NT2/D1 (cell line): ENCODE measurements around the gene CCDC92.

Experiments used
- SUZ12 ChIP-seq: IDR thresholded peaks from 2 replicates; pipeline ENCODE4 v1.6.1; 2011; ENCODE audit not compliant: insufficient read length, insufficient read depth; ENCODE audit errors: extremely low read depth
- YY1 ChIP-seq: IDR thresholded peaks from 2 replicates; pipeline ENCODE4 v1.6.1; 2011; ENCODE audit not compliant: insufficient read length, insufficient read depth
- ZNF274 ChIP-seq: IDR thresholded peaks from 2 replicates; pipeline ENCODE4 v1.6.1; 2011; ENCODE audit warnings: mild to moderate bottlenecking, low read depth, low read length

- TF ChIP-seq ZNF274 (no peak), YY1 (no peak), SUZ12 (no peak)
These were observed 11.3 kb upstream of the CCDC92 start for GRCh38 chr12:123983822-123984485.
